Measurements from ENCODE around the gene PVALEF. TPM values are rescaled to one million over a fixed set of nuclear protein-coding genes. Genes with fewer than 3 reads are reported as not detected.
A peak's percentile ranks its signal among the peaks of the same experiment; 100 is the strongest.

Gene PVALEF
- total and polyA plus RNA-seq, 2 of the 13 experiments (the other 11 are each of a cell fraction or from before 2014, with no cell fraction given) = 0.18 TPM

DNA sequence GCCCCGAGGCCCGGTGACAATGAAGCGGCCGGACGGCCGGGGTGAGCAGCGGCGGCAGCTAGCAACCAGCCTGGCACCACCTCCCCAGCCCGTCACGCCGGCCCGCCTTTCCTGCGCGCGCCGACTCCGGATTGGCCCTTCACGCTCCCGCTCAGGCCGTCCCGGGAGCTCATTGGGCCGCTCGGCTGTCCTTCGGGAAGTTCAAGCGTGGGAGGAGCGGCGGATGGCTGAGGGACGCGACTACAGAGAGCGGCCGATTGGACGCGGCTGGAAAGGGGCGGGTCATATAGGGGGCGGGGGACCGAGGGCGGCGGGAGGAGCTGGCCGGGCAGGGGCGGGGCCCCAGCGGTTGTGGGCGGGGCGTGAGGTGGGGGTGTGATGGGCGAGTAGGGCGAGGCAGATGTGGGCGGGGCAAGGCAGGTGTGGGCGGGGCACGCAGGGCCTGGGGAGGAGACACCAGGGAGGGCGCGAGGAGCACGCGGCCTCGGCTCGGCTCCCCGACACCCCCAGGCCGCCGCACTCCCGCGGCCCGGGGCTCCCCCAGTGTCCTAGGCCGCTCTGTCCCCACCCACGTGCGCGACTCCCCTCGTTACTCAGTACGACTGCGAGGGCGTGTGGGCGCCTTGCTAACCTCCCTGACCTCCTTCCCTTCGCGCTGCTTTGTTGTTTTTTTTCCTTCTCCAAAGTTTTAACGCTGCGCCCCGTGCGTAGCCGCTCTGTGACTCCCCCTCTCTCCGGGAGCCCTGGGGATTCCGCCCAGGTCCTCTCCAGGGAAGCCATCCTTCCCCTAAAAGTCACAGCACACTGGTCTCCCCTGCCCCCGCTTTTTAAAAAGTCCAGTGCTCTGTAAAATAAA is 57.8 kb downstream of the PVALEF start, which contains the start of gene CEP131 (continued):
- TF ChIP-seq ZNF282 (IDR thresholded peaks at IDR 0.05; ENCODE audit: partially characterized antibody) (no peak), GATAD1 (CRISPR knock-in tag; IDR thresholded peaks at IDR 0.05) (0 out of 2 replicates have a peak, but pooled peaks have one; percentile 5), ZNF776 (CRISPR knock-in tag; IDR thresholded peaks at IDR 0.05) (peak; percentile 77; the same call in 1 of the 2 replicates), HOXA3 (CRISPR knock-in tag; IDR thresholded peaks at IDR 0.05) (peak; percentile 61; the same call in 1 of the 2 replicates), SMARCE1 (IDR thresholded peaks at IDR 0.05; ENCODE audit: borderline replicate concordance) (no peak), HNF4G (IDR thresholded peaks at IDR 0.05; ENCODE audit: borderline replicate concordance, low read depth, low read length) (no peak), HNF4G (CRISPR knock-in tag; IDR thresholded peaks at IDR 0.05; ENCODE audit: borderline replicate concordance, low read depth) (no peak), EED (CRISPR knock-in tag; IDR thresholded peaks at IDR 0.05) (no peak), ISX (CRISPR knock-in tag; conservative IDR thresholded peaks at IDR 0.05) (no peak), MED1 (CRISPR knock-in tag; IDR thresholded peaks at IDR 0.05) (peak; percentile 45; the same call in 1 of the 2 replicates), FOXK2 (IDR thresholded peaks at IDR 0.05) (peak; percentile 24; the same call in 1 of the 2 replicates), RNF2 (conservative IDR thresholded peaks at IDR 0.05; ENCODE audit: low read depth) (peak; percentile 67), ZNF33B (CRISPR knock-in tag; IDR thresholded peaks at IDR 0.05) (0 out of 2 replicates have a peak, but pooled peaks have one; percentile 43), KAT7 (CRISPR knock-in tag; IDR thresholded peaks at IDR 0.05; ENCODE audit: borderline replicate concordance) (no peak; the same call in 1 of the 2 replicates), RBAK (CRISPR knock-in tag; IDR thresholded peaks at IDR 0.05) (0 out of 2 replicates have a peak, but pooled peaks have one; percentile 54), HNRNPL (IDR thresholded peaks at IDR 0.05; ENCODE audit: low read depth, low read length) (peak; percentile 43; the same call in 1 of the 2 replicates), HES4 (CRISPR knock-in tag; IDR thresholded peaks at IDR 0.05; ENCODE audit: borderline replicate concordance) (peak; percentile 83; the same call in 1 of the 2 replicates)
- TF ChIP-seq, protein P1, sequence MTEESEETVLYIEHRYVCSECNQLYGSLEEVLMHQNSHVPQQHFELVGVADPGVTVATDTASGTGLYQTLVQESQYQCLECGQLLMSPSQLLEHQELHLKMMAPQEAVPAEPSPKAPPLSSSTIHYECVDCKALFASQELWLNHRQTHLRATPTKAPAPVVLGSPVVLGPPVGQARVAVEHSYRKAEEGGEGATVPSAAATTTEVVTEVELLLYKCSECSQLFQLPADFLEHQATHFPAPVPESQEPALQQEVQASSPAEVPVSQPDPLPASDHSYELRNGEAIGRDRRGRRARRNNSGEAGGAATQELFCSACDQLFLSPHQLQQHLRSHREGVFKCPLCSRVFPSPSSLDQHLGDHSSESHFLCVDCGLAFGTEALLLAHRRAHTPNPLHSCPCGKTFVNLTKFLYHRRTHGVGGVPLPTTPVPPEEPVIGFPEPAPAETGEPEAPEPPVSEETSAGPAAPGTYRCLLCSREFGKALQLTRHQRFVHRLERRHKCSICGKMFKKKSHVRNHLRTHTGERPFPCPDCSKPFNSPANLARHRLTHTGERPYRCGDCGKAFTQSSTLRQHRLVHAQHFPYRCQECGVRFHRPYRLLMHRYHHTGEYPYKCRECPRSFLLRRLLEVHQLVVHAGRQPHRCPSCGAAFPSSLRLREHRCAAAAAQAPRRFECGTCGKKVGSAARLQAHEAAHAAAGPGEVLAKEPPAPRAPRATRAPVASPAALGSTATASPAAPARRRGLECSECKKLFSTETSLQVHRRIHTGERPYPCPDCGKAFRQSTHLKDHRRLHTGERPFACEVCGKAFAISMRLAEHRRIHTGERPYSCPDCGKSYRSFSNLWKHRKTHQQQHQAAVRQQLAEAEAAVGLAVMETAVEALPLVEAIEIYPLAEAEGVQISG (CRISPR knock-in tag; IDR thresholded peaks at IDR 0.05) = peak; percentile 66
- TF ChIP-seq, protein P2, sequence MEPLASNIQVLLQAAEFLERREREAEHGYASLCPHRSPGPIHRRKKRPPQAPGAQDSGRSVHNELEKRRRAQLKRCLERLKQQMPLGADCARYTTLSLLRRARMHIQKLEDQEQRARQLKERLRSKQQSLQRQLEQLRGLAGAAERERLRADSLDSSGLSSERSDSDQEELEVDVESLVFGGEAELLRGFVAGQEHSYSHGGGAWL (CRISPR knock-in tag; IDR thresholded peaks at IDR 0.05) = peak; percentile 91
- TF ChIP-seq, protein P3, sequence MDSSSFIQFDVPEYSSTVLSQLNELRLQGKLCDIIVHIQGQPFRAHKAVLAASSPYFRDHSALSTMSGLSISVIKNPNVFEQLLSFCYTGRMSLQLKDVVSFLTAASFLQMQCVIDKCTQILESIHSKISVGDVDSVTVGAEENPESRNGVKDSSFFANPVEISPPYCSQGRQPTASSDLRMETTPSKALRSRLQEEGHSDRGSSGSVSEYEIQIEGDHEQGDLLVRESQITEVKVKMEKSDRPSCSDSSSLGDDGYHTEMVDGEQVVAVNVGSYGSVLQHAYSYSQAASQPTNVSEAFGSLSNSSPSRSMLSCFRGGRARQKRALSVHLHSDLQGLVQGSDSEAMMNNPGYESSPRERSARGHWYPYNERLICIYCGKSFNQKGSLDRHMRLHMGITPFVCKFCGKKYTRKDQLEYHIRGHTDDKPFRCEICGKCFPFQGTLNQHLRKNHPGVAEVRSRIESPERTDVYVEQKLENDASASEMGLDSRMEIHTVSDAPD (CRISPR knock-in tag; IDR thresholded peaks at IDR 0.05) = peak; percentile 42; the same call in 1 of the 2 replicates
- TF ChIP-seq, protein P4, sequence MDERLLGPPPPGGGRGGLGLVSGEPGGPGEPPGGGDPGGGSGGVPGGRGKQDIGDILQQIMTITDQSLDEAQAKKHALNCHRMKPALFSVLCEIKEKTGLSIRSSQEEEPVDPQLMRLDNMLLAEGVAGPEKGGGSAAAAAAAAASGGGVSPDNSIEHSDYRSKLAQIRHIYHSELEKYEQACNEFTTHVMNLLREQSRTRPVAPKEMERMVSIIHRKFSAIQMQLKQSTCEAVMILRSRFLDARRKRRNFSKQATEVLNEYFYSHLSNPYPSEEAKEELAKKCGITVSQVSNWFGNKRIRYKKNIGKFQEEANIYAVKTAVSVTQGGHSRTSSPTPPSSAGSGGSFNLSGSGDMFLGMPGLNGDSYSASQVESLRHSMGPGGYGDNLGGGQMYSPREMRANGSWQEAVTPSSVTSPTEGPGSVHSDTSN (CRISPR knock-in tag; IDR thresholded peaks at IDR 0.05) = peak; percentile 98
- TF ChIP-seq, protein P5, sequence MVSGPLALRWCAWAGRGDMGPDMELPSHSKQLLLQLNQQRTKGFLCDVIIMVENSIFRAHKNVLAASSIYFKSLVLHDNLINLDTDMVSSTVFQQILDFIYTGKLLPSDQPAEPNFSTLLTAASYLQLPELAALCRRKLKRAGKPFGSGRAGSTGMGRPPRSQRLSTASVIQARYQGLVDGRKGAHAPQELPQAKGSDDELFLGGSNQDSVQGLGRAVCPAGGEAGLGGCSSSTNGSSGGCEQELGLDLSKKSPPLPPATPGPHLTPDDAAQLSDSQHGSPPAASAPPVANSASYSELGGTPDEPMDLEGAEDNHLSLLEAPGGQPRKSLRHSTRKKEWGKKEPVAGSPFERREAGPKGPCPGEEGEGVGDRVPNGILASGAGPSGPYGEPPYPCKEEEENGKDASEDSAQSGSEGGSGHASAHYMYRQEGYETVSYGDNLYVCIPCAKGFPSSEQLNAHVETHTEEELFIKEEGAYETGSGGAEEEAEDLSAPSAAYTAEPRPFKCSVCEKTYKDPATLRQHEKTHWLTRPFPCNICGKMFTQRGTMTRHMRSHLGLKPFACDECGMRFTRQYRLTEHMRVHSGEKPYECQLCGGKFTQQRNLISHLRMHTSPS (CRISPR knock-in tag; IDR thresholded peaks at IDR 0.05; ENCODE audit: low read depth) = no peak; the same call in 1 of the 2 replicates
